ENCODE data around the gene KRTAP5-7.
"Not testable (repeated sequence)": the region's sequence is repeated elsewhere in the genome, so short reads cannot be mapped to it uniquely, and the experiment has no call there.

KRTAP5-7 gene

DNA sequence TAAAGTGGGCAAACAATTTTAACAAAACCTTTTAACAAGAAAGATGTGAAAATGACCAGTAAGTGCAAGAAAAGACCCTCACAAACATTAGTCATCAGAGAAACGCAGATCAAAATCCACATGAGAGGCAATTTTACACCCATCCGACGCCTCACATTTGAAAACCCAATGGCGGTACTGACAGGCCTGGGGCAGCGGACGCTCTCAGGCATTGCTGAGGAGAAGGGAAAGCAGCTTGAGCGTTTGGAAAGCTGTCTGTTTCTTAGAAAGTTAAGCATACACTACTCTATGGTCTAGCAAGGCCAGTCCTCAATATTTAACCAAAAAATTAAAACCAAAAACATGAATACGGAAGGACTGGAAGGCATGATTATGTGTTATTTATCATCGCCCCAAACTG, 8.8 kb downstream of the KRTAP5-7 start:
- DNase-seq, result no peak

DNA sequence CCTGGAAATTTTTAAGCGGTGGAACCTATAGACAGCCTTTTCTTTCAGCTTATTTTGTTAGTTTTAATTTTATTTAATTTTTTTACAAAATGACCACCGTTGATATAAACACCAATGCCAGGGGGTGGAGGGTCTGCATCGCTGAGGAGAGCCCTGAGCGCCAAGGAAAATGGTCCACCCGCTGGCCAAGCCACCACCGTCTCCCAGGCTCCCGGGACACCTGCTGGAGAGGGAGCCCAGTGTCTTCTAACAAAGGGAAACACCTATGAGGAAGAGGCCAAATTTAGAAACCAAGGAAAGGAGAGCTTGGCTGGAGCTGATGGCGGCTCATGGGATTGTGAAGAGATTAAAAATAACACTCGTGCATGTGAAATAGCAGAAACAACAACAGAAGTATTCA, 10.5 kb downstream of the KRTAP5-7 start:
- no peak for DNase-seq

DNA sequence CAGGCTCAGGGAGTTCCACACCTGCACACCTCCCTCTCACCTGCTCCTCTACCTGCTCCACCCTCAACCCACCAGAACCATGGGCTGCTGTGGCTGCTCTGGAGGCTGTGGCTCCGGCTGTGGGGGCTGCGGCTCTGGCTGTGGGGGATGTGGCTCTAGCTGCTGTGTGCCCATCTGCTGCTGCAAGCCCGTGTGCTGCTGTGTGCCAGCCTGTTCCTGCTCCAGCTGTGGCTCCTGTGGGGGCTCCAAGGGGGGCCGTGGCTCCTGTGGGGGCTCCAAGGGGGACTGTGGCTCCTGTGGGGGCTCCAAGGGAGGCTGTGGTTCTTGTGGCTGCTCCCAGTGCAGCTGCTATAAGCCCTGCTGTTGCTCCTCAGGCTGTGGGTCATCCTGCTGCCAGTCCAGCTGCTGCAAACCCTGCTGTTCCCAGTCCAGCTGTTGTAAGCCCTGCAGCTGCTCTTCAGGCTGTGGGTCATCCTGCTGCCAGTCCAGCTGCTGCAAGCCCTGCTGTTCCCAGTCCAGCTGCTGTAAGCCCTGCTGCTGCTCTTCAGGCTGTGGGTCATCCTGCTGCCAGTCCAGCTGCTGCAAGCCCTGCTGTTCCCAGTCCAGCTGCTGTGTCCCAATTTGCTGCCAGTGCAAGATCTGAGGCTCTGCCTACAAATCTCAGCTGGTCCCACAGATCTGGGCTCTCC, 11.1 kb downstream of the KRTAP5-7 start, which contains the start of gene KRTAP5-8:
Gene KRTAP5-8 (plus strand): TSS at position 49 of the 689 bp plus-strand sequence. CDS start 31 bp downstream, at position 80.
- not testable (repeated sequence) for DNase-seq

- no peak for DNase-seq
Observed at GRCh38 chr11:71538666-71538990, 11.6 kb downstream of the KRTAP5-7 start.

- DNase-seq, result no peak
Observed at GRCh38 chr11:71539017-71539416, 11.9 kb downstream of the KRTAP5-7 start.

DNA sequence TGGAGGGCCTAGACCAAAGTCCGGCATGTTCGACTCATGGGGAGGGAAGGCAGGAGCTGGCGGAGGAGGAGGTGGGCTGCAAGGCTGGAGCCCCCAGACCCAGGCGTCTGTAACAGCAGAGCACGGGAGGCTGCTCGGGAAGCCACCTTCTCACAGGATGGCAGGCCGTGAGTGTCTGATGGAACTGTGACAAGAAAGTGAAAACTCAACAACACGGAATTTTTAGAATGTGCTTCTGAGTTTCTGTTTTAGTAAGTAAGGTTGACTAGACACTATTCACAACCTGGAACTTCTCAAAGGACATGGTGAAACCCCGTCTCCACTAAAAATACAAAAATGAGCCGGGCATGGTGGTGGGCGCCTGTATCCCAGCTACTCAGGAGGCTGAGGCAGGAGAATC, 12.9 kb downstream of the KRTAP5-7 start:
- DNase-seq, result not testable (repeated sequence)

GRCh38 chr11:71540521-71541304, 13.6 kb downstream of the KRTAP5-7 start:
- DNase-seq, result not testable (repeated sequence)

- DNase-seq, result no peak
Observed at GRCh38 chr11:71542382-71542781, 15.3 kb downstream of the KRTAP5-7 start.

DNA sequence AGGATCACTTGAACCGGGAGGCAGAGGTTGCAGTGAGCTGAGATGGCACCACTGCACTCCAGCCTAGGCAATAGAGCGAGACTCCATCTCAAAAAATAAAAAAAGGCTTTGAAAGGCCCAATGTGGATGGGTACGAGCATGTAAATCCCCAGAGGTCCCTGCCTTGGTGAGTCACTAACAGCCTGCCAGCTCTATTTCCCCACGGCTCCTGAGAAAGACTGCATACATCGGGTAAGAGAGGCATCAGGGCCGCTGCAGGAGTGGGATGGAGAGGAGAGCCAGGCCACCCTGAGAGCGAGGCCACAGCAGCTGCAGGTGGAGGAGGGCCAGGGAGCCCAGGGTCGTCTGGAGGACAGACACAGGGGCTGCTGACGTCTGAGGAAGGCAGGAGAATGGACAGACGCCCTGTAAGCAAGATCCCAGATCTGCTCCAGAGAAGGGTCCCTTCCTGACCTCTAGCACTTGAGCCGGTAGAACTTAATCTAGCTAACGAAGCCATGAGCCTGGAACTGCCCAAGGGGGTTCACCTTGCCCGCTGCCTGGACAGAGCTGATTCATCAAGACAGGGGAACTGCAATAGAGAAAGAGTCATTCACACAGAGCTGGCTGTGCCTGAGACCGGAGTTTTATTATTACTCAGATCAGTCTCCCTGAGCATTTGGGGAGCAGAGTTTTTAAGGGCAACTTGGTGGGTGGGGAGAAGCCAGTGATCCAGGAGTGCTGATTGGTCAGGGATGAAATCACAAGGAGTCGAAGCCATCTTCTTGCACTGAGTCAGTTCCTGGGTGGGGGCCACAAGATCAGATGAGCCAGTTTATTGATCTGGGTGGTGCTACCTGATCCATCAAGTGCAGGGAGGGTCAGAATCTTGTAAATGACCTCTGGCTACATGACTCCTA, 16.1 kb downstream of the KRTAP5-7 start:
- DNase-seq, result no peak

DNA sequence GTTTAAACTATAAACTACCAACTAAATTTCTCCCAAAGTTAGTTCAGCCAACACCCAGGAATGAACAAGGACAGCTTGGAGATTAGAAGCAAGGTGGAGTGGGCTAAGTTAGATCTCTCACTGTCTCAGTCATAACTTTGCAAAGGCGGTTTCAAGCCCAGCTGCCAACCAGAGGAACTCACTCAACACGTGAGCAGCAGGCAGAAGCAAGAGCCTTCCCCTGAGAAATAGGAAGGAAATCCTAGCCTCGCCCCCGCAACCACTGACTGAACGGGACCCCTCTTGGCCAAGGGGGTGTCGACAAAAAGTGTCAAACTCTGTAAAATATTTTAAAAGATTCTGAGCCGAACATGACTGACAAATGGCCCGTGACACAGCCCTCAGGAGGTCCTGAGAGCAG, 16.8 kb downstream of the KRTAP5-7 start:
- no peak for DNase-seq

DNA sequence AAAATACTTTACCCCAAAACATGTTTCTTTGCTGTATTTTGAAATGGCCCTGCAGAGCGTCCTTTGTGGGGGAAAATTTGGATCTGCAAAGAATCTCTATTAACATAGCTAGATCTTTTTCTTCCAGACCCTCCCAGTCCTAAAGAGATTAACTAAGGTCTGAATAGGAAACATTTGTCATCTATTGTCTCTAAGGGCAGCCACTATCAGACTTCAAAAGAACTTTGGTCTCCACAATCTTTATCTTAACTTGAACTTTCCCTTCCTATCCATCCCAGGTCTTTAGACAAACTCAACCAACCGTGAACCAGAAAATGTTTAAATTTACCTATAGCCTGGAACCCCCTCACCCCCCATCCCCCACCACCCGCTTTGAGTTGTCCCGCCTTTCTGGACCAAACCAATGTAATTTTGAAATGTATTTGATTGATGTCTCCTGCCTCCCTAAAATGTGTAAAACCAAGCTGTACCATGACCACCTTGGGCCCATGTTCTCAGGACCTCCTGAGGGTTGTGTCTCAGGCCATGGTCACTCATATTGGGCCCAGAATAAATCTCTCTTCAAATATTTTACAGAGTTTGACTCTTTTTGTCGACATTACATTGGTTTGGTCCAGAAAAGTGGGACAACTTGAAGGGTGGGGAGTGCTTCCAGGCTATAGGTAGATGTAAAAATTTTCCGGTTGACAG, 17.6 kb downstream of the KRTAP5-7 start:
- no peak for DNase-seq

GRCh38 chr11:71545405-71545966, 18.4 kb downstream of the KRTAP5-7 start:
- DNase-seq, result no peak

GRCh38 chr11:71548120-71548519, 21.1 kb downstream of the KRTAP5-7 start, which contains the start of gene KRTAP5-9:
TSS of gene KRTAP5-9 (plus strand) at chr11:71548420. CDS start at chr11:71548658, 238 bp downstream.
- DNase-seq, result no peak

DNA sequence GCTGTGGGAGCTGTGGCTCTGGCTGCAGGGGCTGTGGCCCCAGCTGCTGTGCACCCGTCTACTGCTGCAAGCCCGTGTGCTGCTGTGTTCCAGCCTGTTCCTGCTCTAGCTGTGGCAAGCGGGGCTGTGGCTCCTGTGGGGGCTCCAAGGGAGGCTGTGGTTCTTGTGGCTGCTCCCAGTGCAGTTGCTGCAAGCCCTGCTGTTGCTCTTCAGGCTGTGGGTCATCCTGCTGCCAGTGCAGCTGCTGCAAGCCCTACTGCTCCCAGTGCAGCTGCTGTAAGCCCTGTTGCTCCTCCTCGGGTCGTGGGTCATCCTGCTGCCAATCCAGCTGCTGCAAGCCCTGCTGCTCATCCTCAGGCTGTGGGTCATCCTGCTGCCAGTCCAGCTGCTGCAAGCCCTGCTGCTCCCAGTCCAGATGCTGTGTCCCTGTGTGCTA, 21.7 kb downstream of the KRTAP5-7 start:
- no peak for DNase-seq

DNA sequence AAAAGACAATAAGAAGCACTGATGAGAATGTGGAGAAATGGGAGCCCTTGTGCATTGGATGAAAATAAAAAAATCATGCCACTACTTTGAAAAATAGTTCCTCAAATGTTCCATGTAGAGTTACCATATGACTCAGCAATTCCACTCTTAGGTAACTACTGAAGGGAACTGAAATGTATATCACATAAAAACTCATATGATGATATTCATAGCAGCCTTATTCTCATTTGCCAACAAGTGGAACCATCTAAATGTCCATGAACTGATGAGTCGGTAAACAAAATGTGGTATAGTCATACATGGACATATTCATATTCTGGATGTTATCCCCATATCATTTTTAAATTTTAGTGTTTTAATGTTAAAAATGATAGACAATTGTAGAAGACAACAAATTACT, 24.6 kb downstream of the KRTAP5-7 start:
- DNase-seq, result no peak

GRCh38 chr11:71554996-71555395, 27.9 kb downstream of the KRTAP5-7 start:
- no peak for DNase-seq

GRCh38 chr11:71555508-71555907, 28.4 kb downstream of the KRTAP5-7 start:
- DNase-seq, result no peak

GRCh38 chr11:71556018-71556417, 29.0 kb downstream of the KRTAP5-7 start:
- DNase-seq, result no peak

DNA sequence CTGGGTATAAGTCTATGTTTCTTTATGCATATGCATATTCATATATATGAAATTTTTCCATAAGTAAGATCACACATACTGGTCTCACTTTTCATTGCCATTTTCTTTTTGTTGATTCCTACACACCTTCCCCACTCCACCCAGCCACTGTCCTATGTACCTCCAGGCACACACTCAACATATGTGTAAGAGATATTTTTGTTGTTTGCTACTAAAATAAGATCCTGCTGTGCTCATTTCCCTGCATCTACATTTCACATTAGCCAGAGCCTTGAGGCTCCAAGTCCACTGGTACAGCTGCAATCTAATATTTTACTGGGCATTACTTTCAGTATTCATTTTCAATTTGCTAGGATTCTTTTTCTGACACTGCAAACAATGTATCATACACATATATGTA, 30.2 kb downstream of the KRTAP5-7 start:
- DNase-seq, result no peak

- DNase-seq, result no peak
Observed at GRCh38 chr11:71558996-71559395, 31.9 kb downstream of the KRTAP5-7 start.

- DNase-seq, result no peak
Observed at GRCh38 chr11:71562120-71562519, 35.1 kb downstream of the KRTAP5-7 start.

DNA sequence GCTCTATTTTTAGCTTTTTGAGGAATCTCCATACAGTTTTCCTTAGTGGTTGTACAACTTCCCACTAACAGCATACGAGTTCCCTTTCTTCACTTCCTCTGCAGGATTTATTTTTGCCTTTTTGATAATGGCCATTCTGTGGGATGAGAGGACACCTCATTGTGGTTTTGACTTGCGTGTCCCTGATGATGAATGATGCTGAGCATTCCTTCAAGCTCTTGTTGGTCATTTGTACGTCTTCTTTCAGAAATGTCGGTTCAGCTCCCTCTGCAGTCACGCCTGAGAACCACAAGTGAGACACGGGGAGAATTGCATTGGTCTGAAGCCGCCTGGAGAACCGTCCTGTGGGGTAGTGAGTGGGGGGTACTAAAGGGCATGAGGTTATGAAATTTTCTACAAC, 36.3 kb downstream of the KRTAP5-7 start:
- peak; percentile 12 to 27 for DNase-seq
